ENCODE results near the gene MGAT5. TPM values are rescaled to one million over a fixed set of nuclear protein-coding genes. Genes with fewer than 3 reads are reported as not detected.

The MGAT5 gene
- total RNA-seq, 1 experiment from 2014 or later, result 24.5 TPM

DNA sequence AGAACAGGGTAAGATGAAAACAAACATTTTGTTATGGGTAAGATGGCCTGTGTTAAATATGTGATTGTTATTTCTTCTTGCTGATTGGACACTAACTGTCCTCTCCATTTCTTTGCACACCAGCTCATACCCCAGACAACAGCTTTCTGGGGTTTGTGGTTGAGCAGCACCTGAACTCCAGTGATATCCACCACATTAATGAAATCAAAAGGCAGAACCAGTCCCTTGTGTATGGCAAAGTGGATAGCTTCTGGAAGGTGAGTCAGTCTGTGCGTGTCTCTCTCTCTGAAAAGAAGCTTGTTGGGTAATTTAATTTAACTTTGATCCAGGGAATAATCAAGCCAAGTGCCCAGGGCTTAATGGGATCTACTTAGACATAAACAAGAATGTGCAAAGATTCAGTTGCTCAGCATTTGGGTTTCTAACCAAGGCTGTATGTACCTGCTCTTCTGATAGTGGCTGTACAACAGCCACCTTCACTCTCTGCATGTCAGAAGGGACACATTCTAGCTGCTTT, 108.3 kb downstream of the MGAT5 start:
- no peak for DNase-seq (ENCODE audit: low spot score)

GRCh38 chr2:134362740-134363139, 108.9 kb downstream of the MGAT5 start:
- DNase-seq (ENCODE audit: low spot score), result no peak

DNA sequence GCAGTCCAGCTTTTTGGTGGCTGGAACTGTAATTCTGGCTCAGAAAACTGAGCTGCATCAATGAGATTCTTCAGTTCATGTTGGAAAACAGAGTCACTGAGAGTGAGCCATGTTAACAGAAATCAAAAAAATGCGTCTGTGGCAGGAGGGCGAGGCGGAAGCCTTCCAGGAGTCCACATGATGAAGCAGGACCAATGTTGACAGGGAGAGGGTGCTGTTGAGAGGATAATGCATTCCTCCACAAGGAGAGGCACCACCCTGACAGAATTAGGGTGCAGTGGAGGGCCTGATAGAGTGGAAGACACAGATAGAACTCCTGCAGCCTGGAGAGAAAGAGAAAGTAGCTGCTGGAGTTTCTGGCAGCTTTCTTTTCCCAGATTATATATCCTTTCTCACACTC, 111.5 kb downstream of the MGAT5 start:
- DNase-seq (ENCODE audit: low spot score), result no peak

DNA sequence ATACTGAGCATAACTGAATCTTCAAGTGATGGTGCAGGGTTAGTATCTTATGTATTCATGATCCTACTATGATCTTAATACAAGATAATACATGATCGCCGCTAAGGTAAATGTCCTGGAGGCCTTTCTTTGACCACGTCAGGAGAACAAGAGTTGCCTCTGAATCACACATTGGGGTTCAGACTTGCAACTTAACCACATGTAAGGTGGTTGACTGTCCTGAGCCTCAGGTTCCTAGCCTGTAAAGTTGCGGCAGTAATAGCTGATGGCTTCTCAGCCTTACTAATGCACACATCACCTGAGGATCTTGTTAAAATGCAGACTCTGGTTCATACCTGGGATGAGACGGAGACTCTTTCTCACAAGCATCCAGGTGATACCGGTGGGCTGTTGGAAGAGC, 112.5 kb downstream of the MGAT5 start:
- no peak for DNase-seq (ENCODE audit: low spot score)

- DNase-seq (ENCODE audit: low spot score), result no peak
These were observed 113.3 kb downstream of the MGAT5 start for GRCh38 chr2:134367213-134367612.

DNA sequence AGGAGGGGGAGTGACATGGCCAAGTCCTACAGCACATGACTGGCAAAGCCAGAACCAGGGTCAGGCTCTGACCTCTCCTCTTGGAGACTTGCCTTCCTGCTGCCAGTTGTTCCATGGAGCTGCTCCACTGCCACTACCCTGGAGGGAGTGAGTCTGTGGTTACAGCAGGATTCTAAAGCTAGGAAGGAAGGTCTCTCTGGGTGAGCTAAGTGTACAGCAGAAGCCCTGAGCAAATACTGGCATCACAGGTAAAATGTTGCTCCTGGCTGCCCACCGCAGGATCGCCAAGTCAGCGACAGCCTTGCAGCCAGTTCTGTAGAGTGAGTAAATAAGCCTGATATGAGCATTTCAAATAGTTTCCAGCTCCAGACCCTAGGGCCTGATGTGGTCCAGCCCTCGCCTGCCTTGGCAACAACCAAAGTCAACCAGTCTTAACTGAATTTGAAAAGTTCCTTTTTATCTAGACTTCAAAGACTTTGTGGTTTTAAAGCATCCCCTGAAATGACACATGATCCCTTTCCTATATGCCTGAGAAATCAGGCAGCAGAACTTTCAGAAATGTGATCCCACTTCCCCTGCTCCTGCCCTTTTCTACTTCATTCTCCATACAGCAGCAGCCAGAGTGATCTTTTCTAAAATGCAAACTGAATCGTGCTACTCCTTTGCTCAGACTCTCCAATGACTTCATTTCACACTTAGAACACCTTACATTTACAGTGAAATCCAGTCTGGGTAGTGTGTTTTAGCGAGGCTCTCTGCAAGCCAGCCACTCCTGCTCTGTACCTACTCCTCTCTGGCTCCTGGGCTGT, 114.3 kb downstream of the MGAT5 start:
- DNase-seq (ENCODE audit: low spot score), result peak; percentile 46

- DNase-seq (ENCODE audit: low spot score), result no peak
These were observed 115.5 kb downstream of the MGAT5 start for GRCh38 chr2:134369220-134369902.

DNA sequence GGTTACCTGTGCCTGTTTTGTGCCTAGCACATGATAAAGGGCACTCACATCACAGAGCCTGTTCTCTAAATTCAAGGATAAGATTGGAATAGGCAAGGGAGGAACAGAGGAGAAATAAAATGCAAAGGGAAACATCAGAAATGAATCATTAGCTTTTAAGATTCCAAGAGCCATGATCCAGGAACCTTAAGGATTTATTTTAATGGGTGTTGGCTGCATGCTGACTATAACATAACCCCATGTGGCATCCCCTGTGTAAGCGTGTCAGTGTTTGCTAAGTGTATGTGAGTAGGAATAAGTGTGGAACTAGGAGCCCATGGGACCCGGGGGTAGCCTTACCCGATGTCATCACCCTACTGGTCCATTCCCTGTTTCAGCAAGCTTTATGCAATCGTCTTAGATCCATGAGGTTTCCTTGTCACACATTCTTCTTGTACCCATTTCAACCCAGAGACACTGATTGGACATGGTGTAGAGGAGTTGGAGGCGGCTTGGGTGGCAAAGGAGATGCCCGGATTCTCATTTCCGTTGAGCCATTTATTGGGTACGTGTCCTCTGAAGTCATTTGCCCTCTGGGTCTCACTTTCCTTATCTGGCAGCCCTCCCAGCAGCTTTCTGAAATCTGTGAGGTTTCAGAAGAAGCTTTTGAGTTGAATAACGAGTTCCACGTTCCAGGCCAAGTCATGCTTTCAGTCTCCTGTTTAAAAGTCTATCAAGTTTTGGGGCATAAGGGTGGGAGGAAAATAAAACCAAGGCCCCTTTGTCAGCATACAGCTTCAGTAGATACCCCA, 117.0 kb downstream of the MGAT5 start:
- DNase-seq (ENCODE audit: low spot score), result no peak

DNA sequence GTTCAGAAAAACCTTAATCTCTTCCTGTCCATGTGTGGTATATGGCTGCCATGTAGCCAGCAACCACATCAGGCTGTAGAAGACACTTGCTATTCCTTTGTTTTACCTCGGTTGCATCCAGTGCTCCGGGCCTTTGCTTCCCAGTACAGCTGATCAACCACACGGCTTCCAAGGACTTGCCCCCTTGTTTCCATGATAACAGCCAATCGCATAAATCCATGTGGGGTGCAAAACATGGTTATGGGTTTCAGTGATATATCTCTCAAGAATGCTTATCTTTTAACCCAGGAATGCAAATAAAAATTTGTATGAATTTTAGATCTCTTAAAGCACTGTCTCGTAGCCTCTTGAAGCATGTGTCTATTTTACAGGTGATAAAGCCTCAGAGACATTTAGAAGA, 118.3 kb downstream of the MGAT5 start:
- no peak for DNase-seq (ENCODE audit: low spot score)

DNA sequence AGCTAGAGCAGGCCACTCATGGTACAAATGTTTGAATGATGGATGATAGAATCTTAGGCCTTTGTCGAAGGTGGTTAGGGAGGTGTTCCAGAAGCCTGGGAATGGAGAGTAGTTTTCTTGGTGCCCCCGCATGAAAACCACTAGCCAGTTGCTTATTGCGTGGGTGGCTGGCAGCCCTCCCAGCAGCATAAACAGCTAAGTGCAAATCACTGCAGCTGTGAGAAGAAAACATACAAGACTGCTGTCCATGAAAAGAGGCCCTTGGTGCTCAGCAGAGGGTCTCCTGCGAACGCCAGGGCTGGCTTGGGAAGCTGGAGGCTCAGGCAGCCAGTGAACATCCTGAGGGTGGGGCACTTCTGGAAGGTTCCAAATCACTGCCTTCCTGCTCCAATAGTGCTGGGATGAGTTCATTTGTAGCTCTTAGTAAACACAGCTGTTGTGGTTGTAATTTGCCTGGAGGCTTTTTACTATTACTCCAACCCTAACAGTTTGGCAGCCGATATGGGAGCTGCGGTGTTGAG, 118.8 kb downstream of the MGAT5 start:
- DNase-seq (ENCODE audit: low spot score), result peak; percentile 86

- DNase-seq (ENCODE audit: low spot score), result no peak
These were observed 122.1 kb downstream of the MGAT5 start for GRCh38 chr2:134375935-134376334.

DNA sequence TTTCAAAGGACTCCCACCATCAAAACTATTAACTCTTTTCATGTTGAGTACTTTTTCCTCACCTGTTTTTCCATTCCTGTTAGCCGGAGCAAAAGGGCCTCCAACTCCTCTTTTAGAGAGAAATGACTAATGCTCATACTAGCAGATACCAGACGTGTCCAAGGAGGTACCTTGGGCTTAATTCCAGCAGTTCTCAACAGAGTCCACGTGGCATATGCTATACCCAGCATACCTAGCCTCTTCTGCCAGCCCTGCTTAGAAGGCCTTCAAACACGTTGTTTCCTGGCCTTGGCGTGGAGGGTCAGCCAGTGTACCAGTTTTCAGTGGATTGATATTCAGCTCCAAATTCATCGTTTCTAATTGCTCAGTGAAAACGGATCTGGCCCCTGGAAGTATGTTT, 123.9 kb downstream of the MGAT5 start:
- no peak for DNase-seq (ENCODE audit: low spot score)

DNA sequence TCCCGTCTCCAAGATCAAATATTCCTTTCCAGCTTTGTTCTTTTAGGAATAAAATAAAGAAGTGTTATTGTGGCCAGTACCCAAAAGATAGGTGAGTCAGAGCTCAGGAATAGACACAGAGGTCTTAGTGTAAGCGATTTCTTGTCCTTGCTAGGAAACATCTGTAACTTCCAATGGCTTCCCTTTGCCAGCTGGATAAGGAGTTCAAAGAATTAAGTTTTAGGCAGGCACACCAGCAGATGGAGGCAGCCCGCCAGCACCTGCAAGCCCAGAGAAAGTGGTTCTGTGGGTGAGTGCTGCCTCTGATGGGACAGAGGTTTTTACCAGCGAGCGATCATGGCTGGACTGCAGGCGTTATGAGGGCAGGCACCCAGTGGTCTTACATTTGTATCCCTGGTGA, 125.4 kb downstream of the MGAT5 start:
- DNase-seq (ENCODE audit: low spot score), result no peak

GRCh38 chr2:134379722-134380121, 125.8 kb downstream of the MGAT5 start:
- DNase-seq (ENCODE audit: low spot score), result no peak

DNA sequence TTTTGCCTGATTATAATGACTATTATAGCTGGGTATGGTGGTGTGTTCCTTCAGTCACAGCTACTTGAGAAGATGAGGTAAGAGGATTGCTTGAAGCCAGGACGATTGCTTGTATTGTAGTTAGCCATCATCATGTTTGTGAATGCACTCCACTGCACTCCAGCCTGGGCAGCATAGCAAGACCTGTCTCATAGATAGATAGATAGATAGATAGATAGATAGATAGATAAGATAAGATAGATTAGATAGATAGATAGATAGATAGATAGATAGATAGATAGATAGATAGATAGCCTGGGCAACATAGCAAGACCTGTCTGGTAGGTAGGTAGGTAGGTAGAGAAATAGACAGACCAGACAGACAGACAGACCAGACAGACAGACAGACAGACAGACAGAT, 127.3 kb downstream of the MGAT5 start:
- DNase-seq (ENCODE audit: low spot score), result no peak

DNA sequence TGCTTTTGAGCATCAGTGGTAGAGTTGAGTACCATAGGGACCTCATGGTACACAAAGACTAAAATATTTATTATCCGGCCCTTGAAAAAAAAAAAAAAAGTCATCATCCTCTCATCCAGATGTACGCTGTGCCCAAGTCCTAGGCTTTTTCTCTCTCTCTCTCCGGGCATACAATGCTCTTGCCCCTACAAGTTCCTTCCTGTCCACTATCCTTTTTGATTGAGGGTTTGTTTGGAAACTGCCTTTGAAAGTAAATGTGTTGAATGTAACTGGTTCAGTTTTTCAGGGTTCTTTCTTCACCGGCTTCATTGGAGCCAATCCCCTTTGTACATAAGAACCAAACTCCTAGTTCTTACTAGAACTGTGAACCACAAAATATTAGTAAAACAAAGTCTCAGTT, 130.3 kb downstream of the MGAT5 start:
- no peak for DNase-seq (ENCODE audit: low spot score)

- DNase-seq (ENCODE audit: low spot score), result no peak
These were observed 131.3 kb downstream of the MGAT5 start for GRCh38 chr2:134385195-134385594.

DNA sequence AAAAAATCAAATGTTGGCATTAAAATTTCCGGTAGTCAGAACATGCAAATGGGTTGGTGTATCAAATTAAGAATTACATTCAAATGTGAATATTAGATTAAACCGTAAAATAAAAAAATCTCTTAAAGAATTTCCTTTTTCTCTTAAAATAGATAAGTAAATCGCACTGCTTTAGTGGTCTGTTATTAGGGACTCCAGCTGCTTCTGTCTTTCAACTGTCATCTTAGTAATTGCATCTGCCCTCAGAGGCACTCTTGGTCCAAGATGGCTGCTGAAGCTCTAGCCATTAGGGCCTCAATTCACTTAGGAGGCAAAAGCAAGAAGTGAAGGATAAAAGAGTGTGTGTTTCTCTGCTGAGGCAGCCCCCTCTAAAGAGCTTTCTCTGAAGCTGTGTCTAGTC, 132.4 kb downstream of the MGAT5 start:
- no peak for DNase-seq (ENCODE audit: low spot score)

GRCh38 chr2:134389381-134389780, 135.5 kb downstream of the MGAT5 start:
- no peak for DNase-seq (ENCODE audit: low spot score)

DNA sequence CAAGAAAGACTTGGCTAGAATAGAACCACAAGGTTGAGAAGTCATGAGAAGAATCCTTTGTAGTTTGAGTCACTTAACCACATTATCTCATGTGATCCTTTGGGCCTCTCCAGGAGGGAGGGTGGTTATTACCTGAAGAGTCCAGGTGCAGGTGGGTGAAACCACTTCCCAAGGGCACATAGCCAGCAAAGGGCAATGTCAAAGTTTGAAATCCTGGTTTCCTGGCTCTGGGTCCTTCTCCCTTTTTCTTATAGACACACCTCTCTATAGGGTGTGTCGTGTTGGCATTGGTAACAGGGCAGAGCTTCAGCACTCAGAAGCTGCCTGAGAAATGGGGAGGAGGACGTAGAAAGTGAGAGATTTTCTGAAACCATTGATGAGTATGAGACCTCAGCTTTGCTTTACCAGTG, 137.9 kb downstream of the MGAT5 start:
- no peak for DNase-seq (ENCODE audit: low spot score)

- no peak for DNase-seq (ENCODE audit: low spot score)
These were observed 138.7 kb downstream of the MGAT5 start for GRCh38 chr2:134392442-134393074.

GRCh38 chr2:134393075-134393461, 139.2 kb downstream of the MGAT5 start:
- DNase-seq (ENCODE audit: low spot score), result no peak
